Measurements from ENCODE around the gene FAM186B. TPM values are rescaled to one million over a fixed set of nuclear protein-coding genes. Genes with fewer than 3 reads are reported as not detected.

Gene FAM186B
- polyA plus RNA-seq, 6 donors from 2014 or later: 0.16 to 0.21 (median 0.17) TPM; not detected in 3

DNA sequence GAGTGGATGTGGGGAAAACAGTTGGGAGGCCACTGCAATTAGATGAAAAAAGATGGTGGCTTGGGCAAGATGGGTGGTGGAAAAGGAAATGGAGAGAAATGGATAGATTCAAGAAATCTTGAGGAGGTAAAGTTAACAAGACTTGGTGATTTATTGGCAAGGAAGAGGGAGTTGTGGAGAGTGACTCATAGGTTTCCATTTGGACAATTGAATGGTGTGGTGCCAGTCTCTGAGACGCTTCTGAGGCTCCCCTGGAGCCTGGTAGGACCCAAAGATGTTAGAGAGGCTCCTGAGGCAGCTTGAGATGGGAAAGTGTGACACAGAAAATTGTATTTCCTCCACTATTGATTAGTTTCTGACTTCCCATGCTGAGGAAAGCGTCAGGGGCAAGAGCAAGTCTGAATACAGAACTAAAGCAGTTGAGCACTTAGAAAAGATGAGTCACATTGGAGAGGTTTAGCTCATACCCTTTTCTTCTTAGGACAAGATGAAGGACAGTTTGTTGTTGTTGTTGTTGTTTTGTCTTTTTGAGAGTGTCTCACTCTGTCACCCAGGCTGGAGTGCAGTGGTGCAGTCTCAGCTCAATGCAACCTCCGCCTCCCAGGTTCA is 22.4 kb upstream of the FAM186B start:
- no peak overlapping the region for H3K4me3 Mint-ChIP-seq
- H3K4me1 Mint-ChIP-seq: peaks cover 9 to 13% (median 12%) of the 10 kb centered on the region in 3 donors
- H3K27me3 Mint-ChIP-seq: no peaks in the 10 kb centered on the region
- no peaks in the 10 kb centered on the region for H3K9me3 Mint-ChIP-seq
- no peak for ATAC-seq (ENCODE audit: low read depth in 2 of 2)
- no peak for DNase-seq
- H3K27ac Mint-ChIP-seq: peak overlapping the region in 2 of 6 donors; percentile 5 to 82
- no peaks in the 10 kb centered on the region for H3K36me3 Mint-ChIP-seq

DNA sequence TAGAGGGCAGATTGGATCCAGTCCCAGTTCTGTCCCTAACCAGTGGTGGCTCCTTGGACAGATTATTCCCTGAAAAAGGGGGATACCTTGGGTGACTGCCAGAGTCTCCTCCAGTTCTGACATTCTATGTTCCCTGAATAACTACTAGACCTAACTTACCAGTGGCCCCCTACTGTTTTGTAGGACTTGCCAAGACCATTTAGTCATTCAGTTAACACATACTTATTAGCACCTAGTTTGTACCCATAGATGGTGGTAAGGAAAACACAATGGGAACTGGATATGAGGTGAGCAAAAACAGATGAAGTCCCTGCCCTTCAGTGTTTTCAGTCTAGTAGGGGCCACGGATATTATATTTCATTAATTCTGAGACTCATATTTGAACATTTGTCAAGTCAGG is 21.4 kb upstream of the FAM186B start:
- no peak overlapping the region for H3K4me3 Mint-ChIP-seq
- peaks cover 12 to 21% (median 21%) of the 10 kb centered on the region in 3 donors for H3K4me1 Mint-ChIP-seq
- DNase-seq: no peak
- no peaks in the 10 kb centered on the region for H3K27me3 Mint-ChIP-seq
- ATAC-seq (ENCODE audit: low read depth in 2 of 2): no peak
- H3K36me3 Mint-ChIP-seq: no peaks in the 10 kb centered on the region
- H3K27ac Mint-ChIP-seq: no peak overlapping the region
- no peaks in the 10 kb centered on the region for H3K9me3 Mint-ChIP-seq

DNA sequence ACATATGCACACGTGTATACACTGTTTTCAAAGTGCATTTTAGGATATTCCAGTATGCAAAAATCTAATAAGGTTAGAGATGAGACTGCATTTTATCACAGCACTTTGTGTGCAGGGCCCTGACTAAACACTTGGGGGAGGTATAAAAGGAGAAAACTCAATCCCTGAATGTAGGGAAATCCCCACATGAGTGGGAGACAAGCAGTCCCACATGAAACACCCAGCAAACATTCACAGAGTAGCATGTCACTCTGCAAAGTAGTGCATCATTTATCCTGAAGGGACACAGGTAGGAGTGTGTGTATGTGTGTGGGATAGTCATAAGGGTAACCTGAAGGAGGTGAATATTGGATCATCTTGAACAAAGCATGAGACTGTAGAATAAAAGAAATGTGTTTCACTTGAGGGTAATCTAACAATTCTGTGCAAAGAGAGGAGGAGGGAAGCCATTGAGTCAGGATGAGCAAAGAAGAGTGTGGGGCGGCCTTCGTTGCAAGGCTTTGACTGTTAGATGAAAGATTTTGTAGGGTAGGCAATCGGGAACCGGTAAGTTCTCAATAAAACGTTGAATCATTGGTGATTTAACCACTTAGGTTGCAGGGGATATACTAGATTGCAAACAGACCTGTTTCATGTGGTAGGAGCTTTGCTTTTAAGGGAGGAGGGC is 20.9 kb upstream of the FAM186B start:
- H3K4me3 Mint-ChIP-seq: no peak overlapping the region
- H3K9me3 Mint-ChIP-seq: no peaks in the 10 kb centered on the region
- H3K4me1 Mint-ChIP-seq: peaks cover 16 to 26% (median 26%) of the 10 kb centered on the region in 3 donors
- ATAC-seq (ENCODE audit: low read depth in 2 of 2) (no peak), DNase-seq (no peak)
- H3K27me3 Mint-ChIP-seq: no peaks in the 10 kb centered on the region
- no peaks in the 10 kb centered on the region for H3K36me3 Mint-ChIP-seq
- no peak overlapping the region for H3K27ac Mint-ChIP-seq

DNA sequence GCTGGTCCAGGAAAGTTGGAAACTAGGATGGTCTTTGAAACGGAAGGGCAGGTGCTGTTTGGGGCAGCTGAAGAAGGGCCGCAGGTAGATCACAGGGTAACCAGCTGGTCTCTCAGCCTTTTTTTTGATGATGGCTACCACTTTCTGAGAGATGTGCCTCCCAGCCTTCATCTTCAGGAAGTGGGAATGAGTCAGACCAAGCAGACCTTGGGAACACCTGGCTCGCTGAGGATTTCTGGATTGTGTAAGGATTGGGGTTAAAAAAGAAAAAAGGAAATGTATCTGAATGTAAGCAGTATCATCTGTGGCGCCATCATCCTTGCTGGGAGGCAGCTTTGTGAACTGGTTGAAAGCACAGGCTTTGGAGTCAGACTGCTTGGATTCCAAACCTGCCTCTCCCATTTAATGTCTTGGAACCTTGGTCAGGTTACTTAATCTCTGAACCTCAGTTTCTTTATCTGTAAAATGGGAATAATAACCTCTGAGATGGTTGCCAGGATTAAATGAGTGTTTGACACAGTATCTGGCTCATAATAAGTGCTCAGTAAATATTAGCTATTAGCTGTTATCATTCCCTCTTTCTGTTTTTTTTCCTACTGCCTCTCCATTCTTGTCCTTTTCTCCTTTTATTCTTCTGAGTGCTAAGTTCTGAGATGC is 19.6 kb upstream of the FAM186B start:
- DNase-seq: no peak
- ATAC-seq (ENCODE audit: low read depth in 2 of 2): no peak

DNA sequence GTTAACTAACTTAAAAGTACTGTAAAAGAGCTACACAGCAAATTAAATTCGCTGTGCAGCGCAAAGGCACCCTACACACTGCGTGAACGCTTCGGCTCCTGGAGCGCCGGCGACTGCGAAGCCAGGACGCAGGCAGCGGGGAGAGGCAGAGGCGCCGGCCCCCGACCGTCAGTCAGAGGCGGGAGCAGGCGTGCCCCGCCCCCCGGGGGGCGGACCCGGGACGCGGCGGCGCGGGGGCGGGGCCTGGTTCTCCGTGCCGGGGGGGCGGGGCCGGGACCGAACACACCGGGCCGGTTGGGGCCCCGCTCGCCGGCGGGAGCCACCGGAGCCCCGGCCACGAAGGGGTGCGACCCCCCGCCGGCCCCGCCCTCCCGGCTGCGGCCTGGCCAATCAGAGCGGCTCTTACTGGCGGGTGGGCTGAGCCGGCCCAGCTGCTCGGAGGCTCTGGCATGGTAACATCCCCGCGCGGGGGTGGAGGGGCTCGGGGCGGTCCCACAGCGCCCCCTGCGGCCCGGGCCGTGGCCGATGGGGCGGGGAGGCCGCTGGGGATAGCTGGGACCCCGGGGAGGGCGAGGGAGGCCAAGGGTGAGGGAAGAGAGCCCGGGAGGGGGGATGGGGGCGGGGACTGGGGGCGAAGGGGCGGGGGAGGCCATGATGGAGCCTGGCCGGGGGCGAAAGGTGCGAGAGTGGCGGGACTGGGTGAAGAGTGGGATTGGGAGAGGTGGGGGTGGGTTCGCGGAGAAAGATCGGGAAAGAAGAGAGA is 17.9 kb upstream of the FAM186B start, which contains the start of gene PRPF40B:
Gene PRPF40B (plus strand): TSS at position 420 of the 763 bp plus-strand sequence. CDS start 30 bp downstream, at position 450.
- Mint-ChIP-seq H3K4me3 (peak within 1 kb of the TSS; percentile 85 to 95 (median 94)), H3K9me3 (no peaks in the 10 kb centered on the region), H3K27ac (peak within 1 kb of the TSS; percentile 84 to 97 (median 88)), H3K27me3 (peaks cover 0 to 7% (median 0%) of the 10 kb centered on the region in 3 donors), H3K36me3 (no peaks in the 10 kb centered on the region), H3K4me1 (peaks cover 19 to 32% (median 31%) of the 10 kb centered on the region in 3 donors)
- ATAC-seq (ENCODE audit: low read depth in 2 of 2) (peak; percentile 80 to 81), DNase-seq (peak; percentile 87)

More for the DNA sequence above, 19.6 kb upstream of the FAM186B start:
- Mint-ChIP-seq H3K9me3 (no peaks in the 10 kb centered on the region), H3K27me3 (no peaks in the 10 kb centered on the region), H3K4me1 (peaks cover 19 to 32% (median 31%) of the 10 kb centered on the region in 3 donors), H3K27ac (peak overlapping the region in 3 of 6 donors; percentile 23 to 48 (median 46)), H3K4me3 (peak overlapping the region in 4 of 8 donors; percentile 7 to 85 (median 42)), H3K36me3 (no peaks in the 10 kb centered on the region)

DNA sequence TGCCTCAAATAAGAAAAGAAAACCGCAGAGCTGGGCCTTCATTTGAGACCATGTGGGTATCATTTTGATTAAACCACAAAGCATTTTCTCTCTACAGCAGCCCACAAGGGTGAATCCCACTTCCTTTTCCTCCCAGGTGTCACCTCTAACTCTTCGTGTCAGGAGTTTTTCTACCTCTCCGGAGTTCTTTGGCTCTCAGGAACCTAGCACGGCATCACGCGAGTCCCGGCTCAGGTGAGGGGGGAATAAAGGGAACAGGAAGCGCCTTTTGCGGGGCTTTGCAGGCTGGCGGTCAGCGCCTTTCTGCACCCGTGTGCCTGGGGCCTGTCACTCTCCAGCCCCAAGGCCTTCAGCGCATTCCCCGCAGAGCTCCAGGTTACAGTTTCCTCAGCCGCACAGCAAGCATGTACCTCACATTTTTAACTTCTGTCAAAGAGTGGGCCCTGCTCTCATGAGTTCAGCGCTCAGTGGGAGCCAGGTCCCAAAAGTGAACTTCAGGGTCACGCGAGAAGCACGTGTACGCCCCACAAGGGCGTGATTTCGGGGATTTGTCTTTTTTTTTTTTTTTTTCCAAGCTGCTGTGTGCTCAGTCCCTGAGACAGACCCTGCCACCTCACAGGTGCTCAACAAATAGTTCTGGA is 17.2 kb upstream of the FAM186B start:
- ATAC-seq (ENCODE audit: low read depth in 2 of 2): peak; percentile 36 to 43
- H3K36me3 Mint-ChIP-seq: no peaks in the 10 kb centered on the region
- H3K4me1 Mint-ChIP-seq: peaks cover 19 to 32% (median 31%) of the 10 kb centered on the region in 3 donors

DNA sequence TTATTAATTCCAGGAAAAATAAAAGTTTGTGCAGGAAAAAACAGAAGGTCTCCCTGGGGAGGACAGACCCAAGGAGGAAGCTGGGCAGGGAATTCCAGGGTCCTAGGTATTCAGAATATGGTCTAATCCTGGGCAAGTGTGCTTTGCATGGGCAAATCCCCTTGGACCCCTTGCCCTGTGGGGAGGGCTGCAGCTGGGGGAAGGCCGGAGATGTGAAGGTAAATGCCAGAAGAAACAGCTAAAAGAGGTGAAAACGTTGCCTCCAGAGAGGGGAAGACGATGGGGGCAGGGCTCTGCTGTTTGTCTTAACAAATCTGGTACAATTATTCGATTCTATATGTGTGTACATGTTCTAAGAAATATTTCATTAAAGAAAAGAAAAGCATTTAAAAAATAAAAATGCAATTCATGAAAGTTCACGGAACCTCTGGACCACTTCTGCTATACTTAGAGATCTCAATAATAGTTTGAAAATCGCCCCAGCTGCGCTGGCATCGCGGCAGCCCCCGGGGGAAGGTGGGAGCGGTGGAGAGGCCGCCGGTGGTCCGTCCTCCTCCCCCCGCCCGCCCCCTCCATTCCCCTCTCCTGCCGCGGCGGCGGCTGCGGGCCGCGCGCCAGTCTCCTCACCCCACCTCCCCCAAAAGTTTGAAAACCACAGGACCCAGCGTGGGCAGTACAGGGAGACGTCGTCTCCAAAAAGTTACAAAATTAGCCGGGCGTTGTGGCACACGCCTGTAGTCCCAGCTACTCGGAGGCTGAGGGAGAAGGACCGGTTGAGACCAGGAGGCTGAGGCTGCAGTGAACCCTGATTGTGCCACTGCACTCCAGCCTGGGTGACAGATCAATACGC is 16.4 kb upstream of the FAM186B start:
- H3K4me3 Mint-ChIP-seq: peak overlapping the region; percentile 85 to 95 (median 94)
- DNase-seq (no peak), ATAC-seq (ENCODE audit: low read depth in 2 of 2) (no peak)
- peaks cover 19 to 32% (median 31%) of the 10 kb centered on the region in 3 donors for H3K4me1 Mint-ChIP-seq
- H3K9me3 Mint-ChIP-seq: no peaks in the 10 kb centered on the region
- H3K36me3 Mint-ChIP-seq: no peaks in the 10 kb centered on the region
- peak overlapping the region; percentile 59 to 97 (median 87) for H3K27ac Mint-ChIP-seq
- H3K27me3 Mint-ChIP-seq: peaks cover 0 to 9% (median 2%) of the 10 kb centered on the region in 3 donors

More for the DNA sequence above, 17.2 kb upstream of the FAM186B start:
- Mint-ChIP-seq H3K9me3 (no peaks in the 10 kb centered on the region), H3K4me3 (peak overlapping the region; percentile 85 to 95 (median 94)), H3K27me3 (peaks cover 0 to 9% (median 0%) of the 10 kb centered on the region in 3 donors), H3K27ac (peak overlapping the region; percentile 84 to 97 (median 87))
- peak; percentile 58 for DNase-seq

DNA sequence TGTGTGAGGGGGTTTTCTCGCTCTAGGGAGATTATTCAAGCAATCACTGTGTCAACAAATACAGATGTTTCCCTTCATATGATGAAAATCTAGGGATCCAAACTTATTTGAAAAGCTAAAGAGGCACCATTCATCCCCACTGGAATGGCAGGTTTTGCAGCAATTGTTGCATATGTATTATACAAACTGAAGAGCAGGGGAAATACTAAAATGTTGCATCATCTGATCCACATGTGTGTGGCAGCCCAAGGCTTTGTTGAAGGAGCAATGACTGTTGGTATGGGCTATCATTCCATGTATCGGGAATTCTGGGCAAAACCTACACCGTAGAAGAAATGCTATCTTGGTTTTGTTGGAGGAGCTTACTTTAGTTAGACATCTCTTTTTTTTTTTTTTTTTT is 13.8 kb upstream of the FAM186B start:
- ATAC-seq (ENCODE audit: low read depth in 2 of 2) (no peak), DNase-seq (no peak)
- Mint-ChIP-seq H3K9me3 (no peaks in the 10 kb centered on the region), H3K27ac (peak overlapping the region in 1 of 6 donors; percentile 75), H3K36me3 (no peaks in the 10 kb centered on the region), H3K27me3 (peaks cover 0 to 16% (median 6%) of the 10 kb centered on the region in 3 donors), H3K4me1 (peaks cover 16 to 25% (median 24%) of the 10 kb centered on the region in 3 donors), H3K4me3 (peak overlapping the region in 1 of 8 donors; percentile 78)

DNA sequence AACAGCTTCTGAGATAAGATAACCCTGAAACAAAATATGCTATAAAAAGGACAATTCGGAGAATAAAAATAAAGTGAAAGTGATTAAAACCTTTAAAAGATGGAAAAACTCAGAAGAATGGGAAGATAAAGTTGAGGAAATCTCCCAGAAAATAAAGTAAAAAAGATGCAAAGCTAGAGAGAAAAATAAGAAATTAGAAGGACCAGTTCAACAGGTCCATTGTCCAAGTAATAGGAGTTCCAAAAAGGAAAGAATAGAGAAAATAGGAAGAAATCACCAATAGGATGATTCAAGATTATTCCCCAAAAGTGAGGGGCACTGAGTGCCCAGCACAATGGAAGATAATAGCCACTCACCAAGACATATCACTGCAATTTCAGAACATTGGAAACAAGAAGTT is 13.1 kb upstream of the FAM186B start:
- H3K4me3 Mint-ChIP-seq: peak overlapping the region in 2 of 8 donors; percentile 72 to 78
- peaks cover 16 to 21% (median 21%) of the 10 kb centered on the region in 3 donors for H3K4me1 Mint-ChIP-seq
- peaks cover 0 to 18% (median 6%) of the 10 kb centered on the region in 3 donors for H3K27me3 Mint-ChIP-seq
- H3K27ac Mint-ChIP-seq: peak overlapping the region in 2 of 6 donors; percentile 70 to 75
- DNase-seq (no peak), ATAC-seq (ENCODE audit: low read depth in 2 of 2) (no peak)
- no peaks in the 10 kb centered on the region for H3K9me3 Mint-ChIP-seq
- H3K36me3 Mint-ChIP-seq: no peaks in the 10 kb centered on the region

DNA sequence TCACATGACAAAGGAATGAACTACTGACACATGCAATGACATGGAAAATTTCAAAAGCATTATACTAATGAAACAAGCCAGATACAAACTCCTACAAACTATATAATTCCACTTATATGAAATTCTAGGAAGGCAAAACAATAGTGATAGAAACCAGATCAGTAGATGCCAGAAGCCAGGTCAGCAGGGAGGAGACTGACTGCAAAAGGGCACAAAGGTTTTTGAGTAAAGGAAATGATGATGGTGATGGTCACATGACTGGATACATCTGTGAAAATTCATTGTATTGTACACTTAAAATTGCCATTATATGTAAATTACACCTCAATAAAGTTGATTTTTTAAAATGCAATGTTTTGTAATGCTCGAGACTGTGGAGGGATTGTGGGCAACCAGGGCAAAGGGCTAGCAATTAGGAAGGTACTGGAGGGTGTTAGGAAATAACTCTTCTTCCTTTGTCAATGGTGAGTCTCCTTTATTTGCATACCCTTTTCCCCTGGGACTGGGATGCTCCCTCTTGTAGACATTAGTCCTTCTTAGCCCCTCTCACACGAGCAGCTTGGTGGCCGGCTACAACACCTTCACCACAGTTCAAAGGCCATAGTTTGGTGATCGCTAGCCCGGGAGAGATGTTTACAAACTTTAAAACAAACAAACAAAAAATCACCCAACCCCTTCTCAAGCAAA is 11.2 kb upstream of the FAM186B start:
- no peak overlapping the region for H3K4me3 Mint-ChIP-seq
- peaks cover 7 to 9% (median 9%) of the 10 kb centered on the region in 3 donors for H3K4me1 Mint-ChIP-seq
- H3K9me3 Mint-ChIP-seq: peaks cover 0 to 4% (median 0%) of the 10 kb centered on the region in 7 donors
- ATAC-seq (ENCODE audit: low read depth in 2 of 2) (no peak), DNase-seq (no peak)
- H3K36me3 Mint-ChIP-seq: no peaks in the 10 kb centered on the region
- H3K27ac Mint-ChIP-seq: peak overlapping the region in 1 of 6 donors; percentile 32
- H3K27me3 Mint-ChIP-seq: peaks cover 0 to 26% (median 12%) of the 10 kb centered on the region in 3 donors

DNA sequence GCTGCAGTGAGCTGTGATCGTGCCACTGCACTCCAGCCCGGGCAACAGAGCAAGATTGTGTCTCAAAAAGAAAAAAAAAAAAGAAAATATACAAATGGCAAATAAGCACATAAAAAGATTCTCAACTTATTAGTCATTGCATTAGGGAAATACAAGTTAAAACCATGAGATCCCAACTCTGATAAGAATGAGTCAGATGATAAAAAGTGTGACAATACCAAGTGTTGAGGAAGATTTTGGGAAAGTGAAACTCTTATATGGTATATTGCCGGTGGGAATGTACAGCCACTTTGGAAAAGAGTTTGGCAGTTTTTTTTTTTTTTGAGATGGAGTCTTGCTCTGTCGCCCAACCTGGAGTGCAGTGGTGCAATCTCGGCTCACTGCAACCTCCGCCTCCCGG is 10.3 kb upstream of the FAM186B start:
- Mint-ChIP-seq H3K27me3 (peaks cover 0 to 26% (median 12%) of the 10 kb centered on the region in 3 donors), H3K27ac (no peak overlapping the region), H3K36me3 (no peaks in the 10 kb centered on the region), H3K4me1 (no peaks in the 10 kb centered on the region), H3K4me3 (peak overlapping the region in 1 of 8 donors; percentile 12), H3K9me3 (peaks cover 0 to 4% (median 0%) of the 10 kb centered on the region in 7 donors)
- ATAC-seq (ENCODE audit: low read depth in 2 of 2) (no peak), DNase-seq (no peak)

Measured in naive B cell (primary cell).